ENCODE data around the gene WFDC1. TPM values are rescaled to one million over a fixed set of nuclear protein-coding genes. Genes with fewer than 3 reads are reported as not detected.

WFDC1 gene
- total RNA-seq, 1 experiment from 2014 or later = not detected

DNA sequence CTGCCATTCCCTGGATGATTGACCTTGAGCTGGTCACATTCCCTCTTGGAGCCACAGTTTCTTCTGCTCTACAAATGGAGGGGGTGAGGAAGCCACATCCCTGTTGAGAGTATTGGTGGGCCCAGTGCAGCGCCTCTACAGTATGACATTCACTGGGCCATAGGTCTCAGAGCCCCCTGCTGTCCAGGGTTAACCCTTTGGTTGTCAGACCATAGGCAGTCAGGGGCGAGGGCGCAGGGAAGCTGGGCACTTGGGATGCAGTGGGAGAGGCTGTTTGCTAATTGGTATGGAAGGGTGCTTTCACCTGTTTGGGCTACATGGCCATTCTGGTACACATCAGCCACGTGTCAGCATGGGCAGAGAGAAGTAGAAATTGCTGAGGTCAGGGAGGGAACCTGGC is 27.3 kb upstream of the WFDC1 start:
- H3K4me1 ChIP-seq (ENCODE audit: control insufficient read depth, insufficient read depth, low read length) = no peaks in the 10 kb centered on the region
- no peak overlapping the region for H3K27ac ChIP-seq (ENCODE audit: low read length)
- no peaks in the 10 kb centered on the region for H3K9me3 ChIP-seq (ENCODE audit: control insufficient read depth, insufficient read depth, low read depth, low read length)
- DNase-seq (ENCODE audit: low read depth, low spot score) = no peak
- intact Hi-C loops (cut with micrococcal nuclease; ENCODE audit: unreplicated experiment) = no loop called here
- in situ Hi-C loops (cut with HindIII; ENCODE audit: low pct_unique_long_range_greater_than_20kb, low sequenced_read_pairs) = no loop called here
- no TSS peak for BruUV-seq (replicated peaks)
- POLR2A ChIA-PET = no interaction called here
- no peaks in the 10 kb centered on the region for H3K27me3 ChIP-seq (ENCODE audit: control insufficient read depth, insufficient read depth, low read length)
- CTCF ChIA-PET = no interaction called here
- TF ChIP-seq, protein P1, sequence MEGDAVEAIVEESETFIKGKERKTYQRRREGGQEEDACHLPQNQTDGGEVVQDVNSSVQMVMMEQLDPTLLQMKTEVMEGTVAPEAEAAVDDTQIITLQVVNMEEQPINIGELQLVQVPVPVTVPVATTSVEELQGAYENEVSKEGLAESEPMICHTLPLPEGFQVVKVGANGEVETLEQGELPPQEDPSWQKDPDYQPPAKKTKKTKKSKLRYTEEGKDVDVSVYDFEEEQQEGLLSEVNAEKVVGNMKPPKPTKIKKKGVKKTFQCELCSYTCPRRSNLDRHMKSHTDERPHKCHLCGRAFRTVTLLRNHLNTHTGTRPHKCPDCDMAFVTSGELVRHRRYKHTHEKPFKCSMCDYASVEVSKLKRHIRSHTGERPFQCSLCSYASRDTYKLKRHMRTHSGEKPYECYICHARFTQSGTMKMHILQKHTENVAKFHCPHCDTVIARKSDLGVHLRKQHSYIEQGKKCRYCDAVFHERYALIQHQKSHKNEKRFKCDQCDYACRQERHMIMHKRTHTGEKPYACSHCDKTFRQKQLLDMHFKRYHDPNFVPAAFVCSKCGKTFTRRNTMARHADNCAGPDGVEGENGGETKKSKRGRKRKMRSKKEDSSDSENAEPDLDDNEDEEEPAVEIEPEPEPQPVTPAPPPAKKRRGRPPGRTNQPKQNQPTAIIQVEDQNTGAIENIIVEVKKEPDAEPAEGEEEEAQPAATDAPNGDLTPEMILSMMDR (IDR thresholded peaks at IDR 0.05) = no peak
- TF ChIP-seq POLR2AphosphoS5 (IDR thresholded peaks at IDR 0.05; ENCODE audit: low read depth, low read length) (no peak), SIN3A (IDR thresholded peaks at IDR 0.05; ENCODE audit: borderline replicate concordance, insufficient read depth, low read depth, low read length) (no peak), TCF7L2 (IDR thresholded peaks at IDR 0.05; ENCODE audit: low read depth, low read length) (no peak)
- TF ChIP-seq, protein P2, sequence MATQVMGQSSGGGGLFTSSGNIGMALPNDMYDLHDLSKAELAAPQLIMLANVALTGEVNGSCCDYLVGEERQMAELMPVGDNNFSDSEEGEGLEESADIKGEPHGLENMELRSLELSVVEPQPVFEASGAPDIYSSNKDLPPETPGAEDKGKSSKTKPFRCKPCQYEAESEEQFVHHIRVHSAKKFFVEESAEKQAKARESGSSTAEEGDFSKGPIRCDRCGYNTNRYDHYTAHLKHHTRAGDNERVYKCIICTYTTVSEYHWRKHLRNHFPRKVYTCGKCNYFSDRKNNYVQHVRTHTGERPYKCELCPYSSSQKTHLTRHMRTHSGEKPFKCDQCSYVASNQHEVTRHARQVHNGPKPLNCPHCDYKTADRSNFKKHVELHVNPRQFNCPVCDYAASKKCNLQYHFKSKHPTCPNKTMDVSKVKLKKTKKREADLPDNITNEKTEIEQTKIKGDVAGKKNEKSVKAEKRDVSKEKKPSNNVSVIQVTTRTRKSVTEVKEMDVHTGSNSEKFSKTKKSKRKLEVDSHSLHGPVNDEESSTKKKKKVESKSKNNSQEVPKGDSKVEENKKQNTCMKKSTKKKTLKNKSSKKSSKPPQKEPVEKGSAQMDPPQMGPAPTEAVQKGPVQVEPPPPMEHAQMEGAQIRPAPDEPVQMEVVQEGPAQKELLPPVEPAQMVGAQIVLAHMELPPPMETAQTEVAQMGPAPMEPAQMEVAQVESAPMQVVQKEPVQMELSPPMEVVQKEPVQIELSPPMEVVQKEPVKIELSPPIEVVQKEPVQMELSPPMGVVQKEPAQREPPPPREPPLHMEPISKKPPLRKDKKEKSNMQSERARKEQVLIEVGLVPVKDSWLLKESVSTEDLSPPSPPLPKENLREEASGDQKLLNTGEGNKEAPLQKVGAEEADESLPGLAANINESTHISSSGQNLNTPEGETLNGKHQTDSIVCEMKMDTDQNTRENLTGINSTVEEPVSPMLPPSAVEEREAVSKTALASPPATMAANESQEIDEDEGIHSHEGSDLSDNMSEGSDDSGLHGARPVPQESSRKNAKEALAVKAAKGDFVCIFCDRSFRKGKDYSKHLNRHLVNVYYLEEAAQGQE (IDR thresholded peaks at IDR 0.05; ENCODE audit: insufficient read depth in 1 of 2, low read depth in 2 of 2, low read length in 1 of 2) = no peak
- no peaks in the 10 kb centered on the region for H3K36me3 ChIP-seq (ENCODE audit: control insufficient read depth, insufficient read depth, low read length)
- no peak overlapping the region for H3K4me3 ChIP-seq (ENCODE audit: low read depth in 2 of 2, low read length in 2 of 2)
- no peak for ATAC-seq

DNA sequence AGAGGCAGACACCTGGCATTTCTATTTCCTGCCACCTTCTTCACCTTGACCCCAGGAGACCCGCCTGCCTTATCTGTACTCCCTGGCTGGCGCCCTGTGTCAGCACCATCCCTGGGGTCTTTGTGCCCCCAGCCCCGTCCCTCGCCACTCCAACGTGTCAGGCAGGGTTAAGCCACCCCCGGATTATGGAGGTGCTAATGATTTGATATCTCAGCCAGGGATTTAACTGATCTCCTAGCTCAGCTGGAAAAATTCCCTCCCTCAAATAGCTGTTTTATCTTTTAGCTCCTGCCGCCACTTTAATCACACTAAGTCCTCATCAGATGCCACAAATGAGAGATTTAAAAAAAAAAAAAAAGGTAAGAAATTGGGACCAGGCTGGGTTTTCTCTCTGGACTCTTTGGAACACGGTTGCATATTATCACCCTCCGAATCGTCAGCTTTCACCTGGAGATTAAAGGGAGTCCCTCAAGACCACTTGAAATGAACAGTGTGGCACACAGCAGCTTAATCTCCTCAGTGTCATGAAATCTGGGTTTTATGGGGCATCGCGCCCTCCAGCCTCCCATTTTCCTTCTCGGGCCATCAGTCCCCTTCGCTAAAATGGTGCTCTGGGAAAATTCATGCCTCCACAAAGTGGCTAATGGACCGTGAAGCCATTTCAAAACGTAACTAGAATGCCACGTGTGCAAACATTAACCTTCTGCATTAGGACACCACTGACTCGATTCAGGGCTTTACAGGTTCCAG is 26.2 kb upstream of the WFDC1 start:
- POLR2A ChIA-PET = no interaction called here

More for the DNA sequence above, 26.2 kb upstream of the WFDC1 start:
- Histone ChIP-seq H3K27me3 (ENCODE audit: control insufficient read depth, insufficient read depth, low read length) (no peaks in the 10 kb centered on the region), H3K9me3 (ENCODE audit: control insufficient read depth, insufficient read depth, low read depth, low read length) (no peaks in the 10 kb centered on the region), H3K4me1 (ENCODE audit: control insufficient read depth, insufficient read depth, low read length) (no peaks in the 10 kb centered on the region), H3K27ac (ENCODE audit: low read length) (no peak overlapping the region), H3K4me3 (ENCODE audit: low read depth in 2 of 2, low read length in 2 of 2) (no peak overlapping the region), H3K36me3 (ENCODE audit: control insufficient read depth, insufficient read depth, low read length) (no peaks in the 10 kb centered on the region)
- DNase-seq (ENCODE audit: low read depth, low spot score) (no peak), ATAC-seq (no peak)
- TF ChIP-seq POLR2AphosphoS5 (IDR thresholded peaks at IDR 0.05; ENCODE audit: low read depth, low read length) = no peak
- TF ChIP-seq SIN3A (IDR thresholded peaks at IDR 0.05; ENCODE audit: borderline replicate concordance, insufficient read depth, low read depth, low read length) = no peak
- TF ChIP-seq TCF7L2 (IDR thresholded peaks at IDR 0.05; ENCODE audit: low read depth, low read length) = no peak
- TF ChIP-seq, protein P1 (IDR thresholded peaks at IDR 0.05) = no peak
- TF ChIP-seq, protein P2 (IDR thresholded peaks at IDR 0.05; ENCODE audit: insufficient read depth in 1 of 2, low read depth in 2 of 2, low read length in 1 of 2) = no peak
- no TSS peak for BruUV-seq (replicated peaks)
- in situ Hi-C loops (cut with HindIII; ENCODE audit: low pct_unique_long_range_greater_than_20kb, low sequenced_read_pairs) (no loop called here), intact Hi-C loops (cut with micrococcal nuclease; ENCODE audit: unreplicated experiment) (no loop called here)
- CTCF ChIA-PET = no interaction called here

Data from Panc1 (cell line).